A549 (cell line): ENCODE measurements around the gene TECPR2. TPM values are rescaled to one million over a fixed set of nuclear protein-coding genes. Genes with fewer than 3 reads are reported as not detected.

Source experiments
- ATAC-seq, 2 experiments: fragments of 200-7000 bp in 1 of 2; fragments of >200 bp in 1 of 2; cut with Nextera tagmentation in 1 of 2; cut with Tn5 transposase in 1 of 2; 3 replicates each; pipeline versions ENCODE4 v1.8.0 to v1.9.1; 2018 to 2020; ENCODE audit warnings: mild to moderate bottlenecking in 1 of 2, moderate library complexity in 1 of 2
- CTCF ChIA-PET: fragments of 300-600 bp; sonication (Branson Sonifier 250); formaldehyde crosslinking; extraction: SDS; loops from one replicate; lab custom pipeline; 2021; ENCODE audit warnings: antibody characterized with exemption, inconsistent platforms; lab: Yijun Ruan, JAX
- POLR2A ChIA-PET: fragments of 350-600 bp; formaldehyde crosslinking; extraction: SDS; loops from one replicate; lab custom pipeline; 2021; ENCODE audit warnings: antibody characterized with exemption, inconsistent platforms; lab: Yijun Ruan, JAX
- DNase-seq, 2 experiments: peaks; one replicate each; pipeline versions ENCODE4 v3.0.0 to v3.0.0-alpha.2; 2011 to 2016; ENCODE audit warnings: low read depth in 1 of 2, low spot score in 1 of 2
- FAIRE-seq: peaks from 2 replicates; lab custom pipeline; 2011; peaks lifted over from hg19 to GRCh38; lab: Jason Lieb, UNC
- H3K27ac ChIP-seq, 2 experiments: fragments of >200 bp; sonication (Bioruptor Twin); formaldehyde crosslinking; 3 replicates each; pipeline ENCODE4 v1.5.1; 2016 to 2017
- H3K4me1 ChIP-seq: fragments of >200 bp; sonication (Bioruptor Twin); formaldehyde crosslinking; 3 replicates; pipeline ENCODE4 v1.6.1; 2016
- H3K4me2 ChIP-seq: fragments of >200 bp; sonication (Bioruptor Twin); formaldehyde crosslinking; 3 replicates; pipeline ENCODE4 v1.6.1; 2016
- H3K4me3 ChIP-seq: fragments of >200 bp; sonication (Bioruptor Twin); formaldehyde crosslinking; 3 replicates; pipeline ENCODE4 v1.5.1; 2016
- H3K9me3 ChIP-seq: fragments of >200 bp; sonication (Bioruptor Twin); formaldehyde crosslinking; 3 replicates; pipeline ENCODE4 v1.6.1; 2016
- BHLHE40 ChIP-seq: IDR thresholded peaks from 2 replicates; pipeline ENCODE4 v1.6.1; 2012; ENCODE audit warnings: low read depth, low read length, inconsistent platforms
- CBX8 ChIP-seq: fragments of 200-600 bp; sonication (generic); IDR thresholded peaks from 2 replicates; pipeline ENCODE4 v1.6.1; 2016
- CTCF ChIP-seq: fragments of >200 bp; sonication (Bioruptor Twin); formaldehyde crosslinking; IDR thresholded peaks from 3 replicates; pipeline ENCODE4 v1.5.1; 2016
- EHF ChIP-seq: fragments of 250-450 bp; sonication (Bioruptor Pico); IDR thresholded peaks from 2 replicates; pipeline ENCODE4 v1.5.0; 2020; ENCODE audit warnings: mild to moderate bottlenecking
- ELK1 ChIP-seq: fragments of 150-350 bp; IDR thresholded peaks from 2 replicates; pipeline ENCODE4 v1.6.1; 2014; ENCODE audit warnings: low read depth, mild to moderate bottlenecking, low read length
- ESRRA ChIP-seq: fragments of 150-350 bp; IDR thresholded peaks from 2 replicates; pipeline ENCODE4 v1.6.1; 2014; ENCODE audit warnings: mild to moderate bottlenecking, low read length, borderline replicate concordance
- FOXS1 ChIP-seq: fragments of 250-450 bp; sonication (Bioruptor Pico); IDR thresholded peaks from 2 replicates; pipeline ENCODE4 v1.5.0; 2020; ENCODE audit warnings: mild to moderate bottlenecking, moderate library complexity
- HES2 ChIP-seq: fragments of >200 bp; sonication (Bioruptor Twin); formaldehyde crosslinking; IDR thresholded peaks from 2 replicates; pipeline ENCODE4 v1.6.1; 2016
- HEYL ChIP-seq: fragments of 250-450 bp; sonication (Bioruptor Pico); IDR thresholded peaks from 2 replicates; pipeline ENCODE4 v1.8.0; 2021; ENCODE audit warnings: mild to moderate bottlenecking, moderate library complexity
- JUN ChIP-seq, 2 experiments: fragments of >200 bp; sonication (Bioruptor Twin); formaldehyde crosslinking; IDR thresholded peaks; 2 replicates in 1 of 2; 3 replicates in 1 of 2; pipeline ENCODE4 v1.6.1; 2016 to 2017
- MAZ ChIP-seq: fragments of 150-350 bp; IDR thresholded peaks from 2 replicates; pipeline ENCODE4 v1.6.1; 2014; ENCODE audit warnings: antibody characterized with exemption, low read depth, low read length, borderline replicate concordance
- NPAS2 ChIP-seq: fragments of 250-450 bp; sonication (Bioruptor Pico); IDR thresholded peaks from 2 replicates; pipeline ENCODE4 v1.8.0; 2022; ENCODE audit warnings: mild to moderate bottlenecking, moderate library complexity, borderline replicate concordance
- PHF8 ChIP-seq: fragments of 200-600 bp; sonication (generic); IDR thresholded peaks from 2 replicates; pipeline ENCODE4 v1.6.1; 2016; ENCODE audit warnings: low read depth, mild to moderate bottlenecking, antibody characterized with exemption, moderate library complexity, borderline replicate concordance
- POLR2AphosphoS2 ChIP-seq: conservative IDR thresholded peaks from 2 replicates; pipeline ENCODE4 v1.6.1; 2012; ENCODE audit warnings: low read length, improper control_type of control experiment, inconsistent platforms
- RARB ChIP-seq: fragments of 250-450 bp; sonication (Bioruptor Pico); IDR thresholded peaks from 2 replicates; pipeline ENCODE4 v1.8.0; 2021; ENCODE audit warnings: mild to moderate bottlenecking, moderate library complexity
- RNF2 ChIP-seq: fragments of 200-600 bp; sonication (generic); IDR thresholded peaks from 2 replicates; pipeline ENCODE4 v1.6.1; 2016; ENCODE audit warnings: low read depth, mild to moderate bottlenecking, antibody characterized with exemption, moderate library complexity, borderline replicate concordance
- ZC3H11A ChIP-seq: fragments of 450-650 bp; IDR thresholded peaks from 2 replicates; pipeline ENCODE4 v1.6.1; 2014; ENCODE audit warnings: antibody characterized with exemption, mild to moderate bottlenecking
- WGBS: methylation state at CpG from one replicate; pipeline ENCODE4 v1.1.6; 2017; ENCODE audit errors: missing lambda C conversion rate; 5-methylcytosine and 5-hydroxymethylcytosine counted together
- polyA plus RNA-seq, 4 experiments: library from polyadenylated mRNA; depleted of rRNA in 3 of 4; stranded (reverse); fragments of >200 nt; fragmentation: RNase III in 1 of 4; extraction: RNeasy Plus Mini Kit Qiagen cat#74134 plus additional on column Dnase treatment in 1 of 4; gene quantifications; 2 replicates in 3 of 4; 3 replicates in 1 of 4; pipeline ENCODE4 v1.2.3, GENCODE V29; 2011 to 2017

The TECPR2 gene
- polyA plus RNA-seq, 2 of the 4 experiments (the other 2 are of a cell fraction), result 5.9 to 7.6 TPM

GRCh38 chr14:102333795-102334705 is 28.7 kb upstream of the TECPR2 start:
- ATAC-seq (no peak), FAIRE-seq (no peak)
- no peak for TF ChIP-seq CTCF
- no peak for TF ChIP-seq RNF2
- no peak for TF ChIP-seq JUN (IDR thresholded peaks at IDR 0.05)

GRCh38 chr14:102335163-102335562 is 27.6 kb upstream of the TECPR2 start:
- H3K9me3 ChIP-seq, result no peaks in the 10 kb centered on the region
- 94% methylated on average over 7 of the region's 7 CpGs for WGBS
- CTCF ChIA-PET, result interaction anchor here (0.6 to 10.7 kb wide), 2 partner anchors 15 to 1737 kb away, joined by 3 to 100 read pairs; partner anchors contain the start of gene ZNF839
- no peak overlapping the region for H3K4me3 ChIP-seq
- H3K4me1 ChIP-seq, result no peaks in the 10 kb centered on the region
- TF ChIP-seq EHF (CRISPR knock-in tag) (no peak), CBX8 (no peak), MAZ (no peak), BHLHE40 (no peak), POLR2AphosphoS2 (no peak), HES2 (no peak), ESRRA (no peak), HEYL (CRISPR knock-in tag) (no peak), PHF8 (no peak), NPAS2 (CRISPR knock-in tag) (no peak), ZC3H11A (no peak)
- TF ChIP-seq, all 56 proteins: peak for 0
- Histone ChIP-seq H3K4me2 (no peak overlapping the region), H3K27ac (no peak overlapping the region)
- DNase-seq (no peak), FAIRE-seq (no peak), ATAC-seq (no peak)
- POLR2A ChIA-PET, result no interaction called here

More at GRCh38 chr14:102333795-102334705, 28.7 kb upstream of the TECPR2 start:
- POLR2A ChIA-PET, result interaction anchor here (1.1 kb wide), 1 partner anchor 29 kb away, joined by 3 read pairs; the partner anchor contains the start of genes CINP and TECPR2
- DNase-seq, result no peak
- 93% methylated on average over 13 of the region's 13 CpGs for WGBS
- no peak overlapping the region for H3K27ac ChIP-seq
- CTCF ChIA-PET, result interaction anchor here (0.6 to 10.7 kb wide), 3 partner anchors 14 to 1738 kb away, joined by 3 to 100 read pairs (median 4); partner anchors contain the start of gene ZNF839
- H3K4me1 ChIP-seq, result no peaks in the 10 kb centered on the region
- no peak overlapping the region for H3K4me3 ChIP-seq
- no peak overlapping the region for H3K4me2 ChIP-seq
- no peaks in the 10 kb centered on the region for H3K9me3 ChIP-seq

- ATAC-seq (no peak), FAIRE-seq (no peak), DNase-seq (no peak)
- 0 out of 6 replicates have a peak overlapping the region, but pooled peaks of 1 of the 2 experiments have one; percentile 22 for H3K27ac ChIP-seq
- H3K4me1 ChIP-seq, result no peaks in the 10 kb centered on the region
- WGBS, result 90% methylated on average over 9 of the region's 9 CpGs
- no peak overlapping the region for H3K4me3 ChIP-seq
- TF ChIP-seq FOXS1, result no peak
- TF ChIP-seq ELK1, result no peak
- no peak for TF ChIP-seq RARB
- no peaks in the 10 kb centered on the region for H3K9me3 ChIP-seq
- ChIA-PET CTCF (interaction anchor here (10.7 kb wide), 1 partner anchor 18 kb away, joined by 100 read pairs; the partner anchor contains the start of gene ZNF839), POLR2A (no interaction called here)
- H3K4me2 ChIP-seq, result no peak overlapping the region
Measured at GRCh38 chr14:102338724-102339123, 24.0 kb upstream of the TECPR2 start.
